Epidermal melanocyte (primary cell): ENCODE data around the gene CCSER1.
"Not testable (repeated sequence)": the region's sequence is repeated elsewhere in the genome, so short reads cannot be mapped to it uniquely, and the experiment has no call there.

Experiments used
- DNase-seq: peaks from one replicate; pipeline ENCODE4 v3.0.0; 2011; ENCODE audit warnings: low spot score; ENCODE audit not compliant: insufficient read length

CCSER1 gene

DNA sequence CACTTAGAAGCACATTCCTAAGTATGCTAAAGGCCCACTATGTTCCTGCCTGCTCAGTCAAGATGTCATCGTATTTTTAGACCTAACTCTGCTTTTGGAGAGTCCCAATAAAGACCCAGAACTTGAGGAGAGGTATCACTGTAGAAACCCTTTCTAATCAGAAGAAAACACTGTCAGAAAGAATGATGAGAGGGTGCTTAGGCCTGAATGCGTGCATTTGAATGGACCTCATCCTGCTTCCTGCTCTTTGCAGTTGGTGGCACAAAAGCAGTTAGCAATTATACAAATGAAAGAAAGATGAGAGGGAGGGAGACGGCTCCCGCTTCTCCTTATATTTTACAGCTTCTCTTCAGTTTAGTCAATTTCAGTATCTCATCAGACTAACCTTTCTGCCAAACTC lies 987.2 kb downstream of the CCSER1 start:
- no peak for DNase-seq

DNA sequence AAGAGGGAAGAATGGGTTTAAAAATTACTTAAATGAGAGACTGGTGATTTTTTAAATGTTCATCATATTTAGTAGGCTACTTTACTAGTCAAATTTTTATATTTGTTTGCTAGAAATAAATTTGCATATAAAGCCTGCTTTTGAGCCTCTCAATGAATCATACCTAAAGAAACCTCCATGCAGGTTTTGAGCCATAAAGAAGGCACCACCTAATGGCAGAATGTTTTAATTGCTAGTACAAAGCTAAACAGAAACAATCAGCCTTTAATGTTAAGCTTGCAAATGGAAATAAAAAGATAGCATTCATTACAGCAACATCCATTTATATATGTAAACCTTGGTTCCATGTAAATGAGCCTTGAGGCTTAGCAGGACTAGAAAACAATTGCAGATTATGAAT lies 989.7 kb downstream of the CCSER1 start:
- DNase-seq = no peak

DNA sequence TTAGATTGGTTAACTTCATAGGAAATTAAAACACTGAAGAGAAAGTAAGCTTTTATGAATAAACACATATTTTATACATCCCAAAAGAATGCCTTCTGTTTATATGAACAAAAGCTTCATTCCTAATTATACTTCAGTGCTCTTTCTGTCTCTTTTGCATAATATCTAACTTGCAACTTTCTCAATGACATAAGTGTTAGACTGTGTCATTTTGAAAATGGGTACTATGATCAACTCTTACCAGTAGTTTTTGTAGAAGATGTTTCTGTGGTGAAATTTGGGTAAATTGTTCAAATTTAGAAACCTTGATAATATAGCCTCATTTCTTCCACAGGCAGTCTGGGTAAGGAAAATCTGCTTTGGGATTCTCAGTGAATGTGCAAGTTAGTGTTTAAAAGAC lies 991.4 kb downstream of the CCSER1 start:
- no peak for DNase-seq

DNA sequence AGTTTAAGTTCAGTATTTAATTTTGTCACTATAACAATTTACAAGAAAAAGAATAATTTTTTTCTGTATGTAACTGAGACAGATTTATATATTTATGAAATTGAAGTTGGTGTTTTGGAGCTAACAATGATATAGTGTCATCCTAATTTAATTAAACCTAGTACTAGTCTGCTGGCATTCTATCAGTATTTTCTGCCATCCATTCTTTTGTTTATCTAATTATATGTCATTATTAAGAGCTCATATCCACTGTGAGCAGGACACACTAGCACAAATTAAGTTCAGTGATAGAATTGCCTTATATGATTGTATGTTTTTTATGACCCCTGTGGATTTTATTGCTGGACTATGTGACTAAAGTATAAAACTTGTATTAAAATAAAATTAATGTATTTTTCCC lies 996.5 kb downstream of the CCSER1 start:
- DNase-seq = no peak

DNA sequence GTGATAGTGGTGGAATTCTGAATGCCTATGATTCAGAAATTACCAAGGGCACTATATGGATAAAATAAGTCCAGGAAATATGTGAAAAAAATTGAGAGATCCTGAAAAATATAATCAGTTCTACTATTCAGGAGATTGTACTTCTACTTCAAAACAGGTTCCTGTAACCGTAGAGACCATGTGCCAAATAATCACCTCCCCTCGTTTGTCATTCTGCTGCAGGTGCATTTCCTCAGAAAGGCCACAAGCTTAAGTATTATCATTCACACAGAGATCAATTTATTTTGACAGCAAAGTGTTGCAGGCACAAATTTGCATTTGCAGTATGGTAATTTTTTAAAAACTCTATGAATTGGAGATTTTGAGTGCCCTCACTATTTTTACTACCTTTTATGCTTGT lies 1000.0 kb downstream of the CCSER1 start:
- no peak for DNase-seq

DNA sequence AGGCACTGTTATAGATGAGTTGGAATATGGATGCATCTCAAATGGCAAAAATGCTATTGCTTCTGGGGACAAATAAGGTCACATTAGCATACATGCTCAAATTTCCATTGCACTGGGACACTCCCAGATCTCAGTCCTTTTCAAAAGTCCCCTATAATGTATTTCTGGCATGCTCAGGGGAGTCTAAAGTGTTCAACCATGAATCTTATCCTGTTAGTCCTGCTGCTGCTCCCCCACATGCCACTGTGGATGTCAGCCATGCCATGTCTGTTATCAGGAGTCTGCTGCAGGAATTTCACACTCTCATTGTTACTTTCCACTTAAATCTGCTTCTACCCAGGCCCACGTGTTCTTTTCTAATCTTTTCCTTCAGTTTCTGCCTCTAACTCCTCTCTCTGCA lies 1000.6 kb downstream of the CCSER1 start:
- no peak for DNase-seq

DNA sequence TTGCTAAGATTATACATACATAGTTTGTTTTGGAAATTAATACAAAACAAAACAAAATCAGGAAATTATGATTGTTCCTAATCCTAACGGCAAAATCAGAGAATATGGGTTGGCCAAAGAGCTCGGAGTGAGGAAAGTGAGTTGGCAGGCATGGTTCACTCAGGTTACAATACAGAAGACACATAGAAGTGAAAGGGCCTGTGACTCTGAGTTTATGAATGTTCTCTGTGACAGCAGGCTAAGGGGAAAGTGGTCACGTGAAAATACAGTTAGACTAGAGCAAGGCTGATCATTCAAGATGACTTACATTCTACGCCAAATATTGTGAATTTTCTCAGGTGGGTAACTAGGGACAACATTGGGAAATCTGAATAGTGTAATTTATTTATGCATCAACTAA lies 1001.3 kb downstream of the CCSER1 start:
- DNase-seq = no peak

DNA sequence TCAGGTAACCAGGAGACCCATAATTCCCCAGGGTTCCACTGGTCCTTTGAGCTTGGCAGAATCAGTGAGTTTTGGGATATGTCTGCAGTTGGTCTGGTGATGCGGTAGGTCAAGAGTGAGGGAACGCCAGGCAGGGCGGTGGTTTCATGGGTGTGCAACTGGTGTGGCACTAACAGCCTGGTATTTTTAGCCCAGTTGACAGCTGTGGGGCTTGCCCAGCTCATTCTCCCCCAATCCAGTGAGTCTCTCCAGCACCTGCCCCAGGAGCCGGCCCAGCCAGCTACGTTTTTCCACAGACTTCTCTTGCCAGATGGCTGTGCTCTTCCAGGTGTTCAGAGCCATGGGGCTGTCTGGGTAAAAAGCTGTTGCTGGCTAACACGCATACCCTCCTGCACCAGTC lies 1019.9 kb downstream of the CCSER1 start:
- no peak for DNase-seq

DNA sequence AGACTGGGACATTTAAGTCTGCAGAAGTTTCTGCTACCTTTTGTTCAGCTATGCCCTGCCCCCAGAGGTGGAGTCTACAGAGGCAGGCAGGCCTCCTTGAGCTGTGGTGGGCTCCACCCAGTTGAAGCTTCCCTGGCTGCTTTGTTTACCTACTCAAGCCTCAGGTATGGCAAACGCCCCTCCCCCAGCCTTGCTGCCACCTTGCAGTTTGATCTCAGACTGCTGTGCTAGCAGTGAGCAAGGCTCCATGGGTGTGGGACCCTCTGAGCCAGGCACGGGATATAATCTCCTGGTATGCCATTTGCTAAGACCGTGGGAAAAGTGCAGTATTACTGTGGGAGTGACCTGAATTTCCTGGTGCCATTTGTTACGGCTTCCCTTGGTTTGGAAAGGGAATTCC lies 1026.8 kb downstream of the CCSER1 start:
- not testable (repeated sequence) for DNase-seq

DNA sequence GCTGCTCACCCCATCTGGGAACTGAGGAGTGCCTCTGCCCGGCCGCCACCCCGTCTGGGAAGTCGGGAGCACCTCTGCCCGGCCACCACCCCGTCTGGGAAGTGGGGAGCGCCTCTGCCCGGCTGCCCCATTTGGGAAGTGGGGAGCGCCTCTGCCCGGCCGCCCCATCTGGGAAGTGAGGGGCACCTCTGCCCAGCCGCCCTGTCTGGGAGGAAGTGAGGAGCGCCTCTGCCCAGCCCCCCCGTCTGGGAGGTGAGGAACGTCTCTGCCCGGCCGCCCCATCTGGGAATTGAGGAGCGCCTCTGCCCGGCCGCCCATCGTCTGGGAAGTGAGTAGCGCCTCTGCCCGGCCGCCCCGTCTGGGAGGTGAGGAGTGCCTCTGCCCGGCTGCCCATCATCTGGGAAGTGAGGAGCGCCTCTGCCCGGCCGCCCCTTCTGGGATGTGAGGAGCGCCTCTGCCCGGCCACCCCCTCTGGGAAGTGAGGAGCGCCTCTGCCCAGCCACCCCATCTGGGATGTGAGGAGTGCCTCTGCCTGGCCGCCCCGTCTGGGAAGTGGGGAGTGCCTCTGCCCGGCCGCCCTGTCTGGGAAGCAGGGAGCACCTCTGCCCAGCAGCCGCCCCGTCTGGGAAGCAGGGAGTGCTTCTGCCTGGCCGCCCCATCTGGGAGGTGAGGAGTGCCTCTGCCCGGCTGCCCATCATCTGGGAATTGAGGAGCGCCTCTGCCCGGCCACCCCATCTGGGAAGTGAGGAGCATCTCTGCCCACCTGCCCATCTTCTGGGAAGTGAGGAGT lies 1040.9 kb downstream of the CCSER1 start:
- not testable (repeated sequence) for DNase-seq

DNA sequence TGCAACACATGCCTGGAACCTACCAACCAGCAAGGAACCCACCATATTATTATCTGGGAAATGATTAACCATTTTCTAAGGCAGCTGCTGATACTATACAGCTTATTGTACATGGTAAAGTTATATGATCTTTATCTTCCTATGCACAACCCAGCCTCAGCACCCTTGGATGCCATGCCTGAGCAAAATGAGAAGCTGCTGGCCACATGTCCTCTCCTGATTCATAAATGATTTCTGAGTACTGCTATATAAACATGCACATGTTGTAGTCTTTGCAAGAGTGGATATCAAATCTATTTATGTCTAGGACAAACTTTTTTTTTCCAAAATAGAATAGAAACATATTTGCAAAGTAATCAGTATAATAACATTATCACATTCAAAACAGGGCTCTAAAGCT lies 1043.6 kb downstream of the CCSER1 start:
- no peak for DNase-seq

DNA sequence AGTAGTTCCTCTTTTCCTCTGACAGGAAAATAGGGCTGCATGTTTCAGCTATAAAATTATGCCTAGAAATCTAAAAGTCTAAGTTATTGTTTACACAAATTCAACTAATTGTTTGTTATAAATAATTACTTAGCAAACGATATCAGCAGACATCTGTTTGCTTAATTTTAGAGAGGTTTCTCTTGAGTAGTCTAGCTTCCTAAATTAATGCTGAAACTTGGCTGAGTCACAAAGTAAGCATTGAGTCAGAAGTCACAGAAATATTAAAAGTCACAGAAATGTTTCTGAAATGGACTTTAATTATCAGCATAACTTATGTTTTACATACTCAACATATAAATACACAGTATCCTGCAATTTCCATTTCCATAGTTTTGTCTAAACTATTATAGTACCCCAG lies 1044.0 kb downstream of the CCSER1 start:
- no peak for DNase-seq

DNA sequence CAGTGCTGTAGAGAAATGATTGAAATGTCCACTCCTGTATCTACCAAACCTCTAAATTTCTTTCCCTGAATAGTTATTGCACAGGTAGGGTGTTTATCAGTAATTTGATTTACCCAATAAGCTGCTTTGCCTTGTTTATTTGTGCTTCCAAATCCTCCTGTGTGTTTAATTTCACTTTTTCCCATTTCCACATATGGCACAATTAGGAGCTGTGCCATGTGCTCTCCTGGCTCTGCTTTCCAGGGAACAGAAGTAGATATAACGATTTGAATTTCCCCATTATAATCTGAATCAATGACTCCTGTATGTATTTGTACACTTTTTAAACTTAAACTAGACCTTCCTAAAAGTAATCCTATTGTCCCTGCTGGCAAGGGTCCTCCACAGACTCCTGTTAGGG lies 1057.9 kb downstream of the CCSER1 start:
- DNase-seq = not testable (repeated sequence)

DNA sequence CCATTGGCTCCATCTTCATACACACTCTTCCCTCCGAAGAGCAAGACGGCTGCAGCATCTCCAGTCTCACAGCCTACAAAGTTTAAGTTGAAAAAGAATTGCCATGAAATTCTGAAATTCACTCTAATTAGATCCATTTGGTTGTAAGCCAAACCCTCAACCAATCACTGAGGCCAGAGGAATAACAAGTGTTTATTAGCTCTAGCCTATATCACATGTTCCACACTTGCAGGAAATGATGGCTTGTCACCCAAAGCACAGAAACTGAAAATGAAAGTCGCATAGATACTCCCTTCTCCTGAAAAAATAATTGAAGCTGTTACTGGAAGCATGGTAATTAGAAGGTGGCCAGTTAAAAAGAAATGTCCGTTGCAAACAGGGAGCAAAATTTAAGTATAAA lies 1071.8 kb downstream of the CCSER1 start:
- no peak for DNase-seq

DNA sequence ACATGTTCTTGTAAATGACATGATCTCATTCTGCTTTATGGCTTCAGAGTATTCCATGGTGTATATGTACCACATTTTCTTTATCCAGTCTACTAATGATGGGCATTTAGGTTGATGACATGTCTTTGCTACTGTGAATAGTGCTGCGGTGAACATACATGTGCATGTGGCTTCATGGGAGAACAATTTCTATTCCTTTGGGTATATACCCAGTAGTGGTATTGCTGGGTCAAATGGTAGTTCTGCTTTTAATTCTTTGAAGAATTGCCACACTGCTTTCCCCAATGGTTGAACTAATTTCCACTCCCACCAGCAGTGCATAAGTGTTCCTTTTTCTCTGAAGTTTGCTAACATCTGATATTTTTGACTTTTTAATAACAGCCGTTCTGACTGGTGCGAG lies 1080.3 kb downstream of the CCSER1 start:
- no peak for DNase-seq

DNA sequence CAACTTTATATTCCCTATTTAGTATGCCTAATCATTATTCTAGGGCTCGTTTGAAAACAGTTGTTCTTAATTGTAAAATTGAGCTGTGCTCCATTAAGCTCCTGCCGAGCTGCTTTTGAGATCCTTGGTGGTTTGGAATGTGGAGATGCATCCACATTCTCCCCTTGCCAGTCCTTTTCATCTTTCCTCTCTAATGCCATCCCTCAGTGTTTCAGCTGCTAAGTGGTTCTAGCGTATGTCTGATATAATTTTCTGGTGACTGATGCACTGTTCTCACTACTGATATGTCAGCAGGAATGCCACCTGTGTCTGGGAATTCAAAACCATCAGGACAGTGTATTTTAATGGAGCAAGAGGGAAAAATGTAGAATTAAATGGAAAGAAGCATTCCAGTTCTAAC lies 1085.0 kb downstream of the CCSER1 start:
- no peak for DNase-seq

DNA sequence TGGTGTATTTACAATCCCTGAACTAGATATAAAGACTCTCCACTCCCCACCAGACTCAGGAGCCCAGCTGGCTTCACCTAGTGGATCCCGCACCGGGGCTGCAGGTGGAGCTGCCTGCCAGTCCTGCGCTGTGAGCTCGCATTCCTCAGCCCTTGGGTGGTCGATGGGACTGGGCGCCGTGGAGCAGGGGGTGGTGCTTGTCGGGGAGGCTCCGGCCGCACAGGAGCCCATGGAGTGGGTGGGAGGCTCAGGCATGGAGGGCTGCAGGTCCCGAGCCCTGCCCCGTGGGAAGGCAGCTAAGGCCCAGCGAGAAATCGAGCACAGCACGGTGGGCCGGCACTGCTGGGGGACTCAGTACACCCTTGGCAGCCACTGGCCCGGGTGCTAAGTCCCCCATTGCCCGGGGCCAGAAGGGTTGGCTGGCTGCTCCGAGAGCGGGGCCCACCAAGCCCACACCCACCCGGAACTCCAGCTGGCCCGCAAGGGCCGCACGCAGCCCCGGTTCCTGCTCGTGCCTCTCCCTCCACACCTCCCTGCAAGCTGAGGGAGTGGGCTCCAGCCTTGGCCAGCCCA lies 1090.7 kb downstream of the CCSER1 start:
- not testable (repeated sequence) for DNase-seq

DNA sequence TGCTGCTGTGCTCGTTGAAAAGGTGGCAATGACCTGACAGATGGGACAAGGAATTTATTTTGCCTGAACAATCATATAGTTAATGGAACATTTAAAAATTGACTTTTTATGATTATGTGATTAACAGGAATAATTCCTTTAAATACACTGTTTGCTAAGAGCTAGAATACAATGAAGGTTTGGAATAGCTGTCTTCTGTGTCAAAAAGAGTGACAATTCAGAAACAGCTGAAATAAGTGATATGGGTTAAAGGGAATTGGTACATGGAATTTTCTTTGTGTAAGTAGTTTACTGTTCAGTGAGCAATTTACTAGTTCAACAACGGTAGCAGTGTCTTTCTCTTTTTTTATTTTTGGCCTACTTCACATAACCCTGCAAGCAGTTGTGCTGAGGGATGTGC lies 1093.1 kb downstream of the CCSER1 start:
- no peak for DNase-seq

DNA sequence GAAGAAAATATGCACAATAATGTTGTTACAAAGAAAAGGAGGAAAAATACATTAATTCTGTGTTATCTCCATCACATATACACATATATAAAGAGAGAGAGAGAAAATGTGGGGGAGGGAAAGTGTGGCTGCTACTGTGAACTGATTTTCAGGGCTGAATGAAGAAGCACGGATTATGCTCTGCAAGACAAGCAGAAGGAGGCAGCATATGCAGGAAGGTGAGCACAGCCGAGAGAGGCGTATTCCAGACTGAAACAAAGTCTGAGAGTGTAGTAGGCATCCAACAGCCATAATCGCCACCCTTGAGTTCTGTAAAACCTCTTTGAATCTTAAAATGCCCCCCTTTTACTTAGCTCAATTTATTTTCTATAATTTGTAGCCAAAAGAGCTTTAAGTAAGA lies 1094.8 kb downstream of the CCSER1 start:
- no peak for DNase-seq

DNA sequence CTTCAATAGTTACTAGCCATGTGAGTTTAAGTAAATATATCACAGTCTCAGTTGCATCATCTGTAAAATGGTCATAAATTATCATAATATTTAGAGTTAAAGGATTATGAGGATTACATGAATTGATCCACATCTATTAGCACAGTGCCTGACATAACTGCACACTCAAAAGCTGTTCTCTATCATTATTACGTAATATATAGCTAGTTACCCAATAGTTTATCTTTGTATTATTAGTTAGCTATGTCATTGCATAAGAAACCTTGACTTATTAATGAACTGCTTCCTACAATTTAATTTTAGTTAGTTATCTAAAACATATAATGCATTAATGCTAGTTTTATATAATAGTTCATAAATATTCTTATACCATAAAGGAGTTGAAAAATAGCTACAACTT lies 1099.7 kb downstream of the CCSER1 start:
- DNase-seq = no peak

DNA sequence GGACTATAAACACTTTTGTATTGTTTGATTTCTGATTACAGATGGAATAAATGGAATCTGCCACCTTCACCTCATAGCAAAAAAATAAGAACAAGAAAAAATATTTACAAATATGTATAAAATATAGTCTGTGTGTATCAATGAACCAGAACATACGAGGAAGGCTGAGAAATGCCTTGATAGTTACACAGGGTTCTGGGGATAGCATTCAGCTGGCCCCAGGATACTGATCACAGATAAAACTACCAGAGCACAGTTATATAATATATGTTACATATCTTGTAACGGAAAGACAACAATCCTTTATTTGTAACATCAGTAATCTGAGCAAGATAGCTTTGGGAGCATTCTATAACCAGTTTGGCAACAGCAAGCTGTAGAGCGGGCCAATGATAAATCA lies 1101.5 kb downstream of the CCSER1 start:
- no peak for DNase-seq

DNA sequence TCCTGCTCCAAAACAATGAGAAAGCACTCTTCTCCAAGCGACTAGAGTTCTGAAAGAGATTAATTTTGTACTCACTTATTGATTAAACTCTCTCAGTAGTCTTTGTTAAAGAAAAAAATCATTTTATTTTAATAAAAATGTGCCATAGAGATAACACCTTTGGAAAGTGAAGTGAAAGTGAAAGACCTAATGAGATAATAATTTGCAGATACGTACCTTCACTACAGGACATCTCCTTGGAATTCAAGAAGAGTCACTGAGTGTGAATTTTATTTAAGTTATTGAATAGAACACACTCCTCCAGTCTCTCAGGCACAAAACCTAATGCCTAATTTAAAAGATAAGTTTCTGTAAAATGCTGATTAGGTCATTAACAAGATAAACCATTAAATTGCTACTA lies 1106.0 kb downstream of the CCSER1 start:
- DNase-seq = no peak

DNA sequence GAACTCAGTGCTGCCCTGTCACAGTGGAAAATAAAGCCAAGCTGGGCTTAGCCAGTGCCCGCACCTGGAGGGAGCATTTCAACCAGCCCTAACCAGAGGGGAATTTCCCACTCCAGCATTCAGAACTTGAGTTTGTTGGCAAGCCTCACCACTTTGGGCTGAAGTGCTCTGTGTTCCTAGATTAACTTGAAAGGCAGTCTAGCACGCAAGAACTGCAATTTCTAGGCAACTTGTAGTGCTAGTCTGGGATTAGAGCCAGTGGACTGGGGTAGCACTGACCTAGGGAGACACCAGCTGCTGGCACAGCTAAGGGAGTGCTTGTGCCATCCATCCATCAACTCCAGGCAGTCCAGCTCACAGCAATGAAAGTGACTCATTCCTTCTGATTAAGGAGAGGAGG lies 1115.9 kb downstream of the CCSER1 start:
- DNase-seq = no peak
